Sciatic nerve (tissue), 1 donor: ENCODE measurements around the gene ZKSCAN2. TPM values are rescaled to one million over a fixed set of nuclear protein-coding genes. Genes with fewer than 3 reads are reported as not detected.

ENCODE experiments used
- total RNA-seq: library from RNA; stranded (reverse); fragmentation: NEBNext Ultra II Directional; extraction: Animal tissue kit (Norgen Biotek cat#: 25700); gene quantifications from one replicate; pipeline ENCODE4 v1.2.1, GENCODE V29; 2021
- donor health status: DM: no; HTN: no; CAD: no.

ZKSCAN2 gene
- total RNA-seq, 1 donor from 2014 or later, result 5.9 TPM

Other genes starting within 250 kb of the ZKSCAN2 start
- gene ARHGAP17, start 242.5 kb downstream of the ZKSCAN2 start, total RNA-seq, result 130 TPM
- 32.7 TPM for gene LCMT1, start 146.1 kb downstream of the ZKSCAN2 start, total RNA-seq
- not detected for gene AQP8, start 40.9 kb downstream of the ZKSCAN2 start, total RNA-seq